NCI-H748 (cell line): ENCODE data around the gene MRTFA.
"Not testable (repeated sequence)": the region's sequence is repeated elsewhere in the genome, so short reads cannot be mapped to it uniquely, and the experiment has no call there.

Experiments
- DNase-seq: peaks from one replicate; lab custom pipeline; 2025; ENCODE audit not compliant: unreplicated experiment; lab: John Stamatoyannopoulos, UW

MRTFA gene

GRCh38 chr22:40597526-40598430 is 38.7 kb downstream of the MRTFA start:
- no peak for DNase-seq

GRCh38 chr22:40595497-40596234 is 40.9 kb downstream of the MRTFA start:
- no peak for DNase-seq

GRCh38 chr22:40594924-40595323 is 41.6 kb downstream of the MRTFA start:
- no peak for DNase-seq

- peak; percentile 4 for DNase-seq
These were observed 42.2 kb downstream of the MRTFA start for GRCh38 chr22:40594346-40594745.

GRCh38 chr22:40593460-40594273 is 42.9 kb downstream of the MRTFA start:
- peak; percentile 7 for DNase-seq

GRCh38 chr22:40592352-40593113 is 44.0 kb downstream of the MRTFA start:
- DNase-seq: no peak

- no peak for DNase-seq
These were observed 47.8 kb downstream of the MRTFA start for GRCh38 chr22:40588726-40589125.

- DNase-seq: no peak
These were observed 49.7 kb downstream of the MRTFA start for GRCh38 chr22:40586781-40587180.

- DNase-seq: no peak
These were observed 51.2 kb downstream of the MRTFA start for GRCh38 chr22:40585310-40585751.

GRCh38 chr22:40584766-40585165 is 51.8 kb downstream of the MRTFA start:
- DNase-seq: not testable (repeated sequence)

- no peak for DNase-seq
These were observed 53.3 kb downstream of the MRTFA start for GRCh38 chr22:40583053-40583741.

GRCh38 chr22:40582063-40582462 is 54.5 kb downstream of the MRTFA start:
- DNase-seq: no peak

GRCh38 chr22:40580631-40581030 is 55.9 kb downstream of the MRTFA start:
- DNase-seq: no peak

GRCh38 chr22:40578171-40578570 is 58.3 kb downstream of the MRTFA start:
- DNase-seq: no peak

- DNase-seq: no peak
These were observed 63.5 kb downstream of the MRTFA start for GRCh38 chr22:40572976-40573375.

GRCh38 chr22:40571887-40572286 is 64.6 kb downstream of the MRTFA start:
- DNase-seq: no peak

- DNase-seq: no peak
These were observed 68.7 kb downstream of the MRTFA start for GRCh38 chr22:40567626-40568328.

GRCh38 chr22:40567106-40567505 is 69.4 kb downstream of the MRTFA start:
- no peak for DNase-seq

GRCh38 chr22:40560994-40561515 is 75.5 kb downstream of the MRTFA start:
- DNase-seq: no peak
